HG03442 (cell line): Measurements from ENCODE around the gene ZCCHC8.
A peak's percentile ranks its signal among the peaks of the same experiment; 100 is the strongest.
"Not testable (repeated sequence)": the region's sequence is repeated elsewhere in the genome, so short reads cannot be mapped to it uniquely, and the experiment has no call there.

Source experiments
- ATAC-seq: cut with Tn5 transposase; IDR thresholded peaks from one replicate; pipeline ENCODE4 v1.9.1; 2021; ENCODE audit warnings: mild to moderate bottlenecking, moderate library complexity; ENCODE audit not compliant: unreplicated experiment

Gene ZCCHC8

DNA sequence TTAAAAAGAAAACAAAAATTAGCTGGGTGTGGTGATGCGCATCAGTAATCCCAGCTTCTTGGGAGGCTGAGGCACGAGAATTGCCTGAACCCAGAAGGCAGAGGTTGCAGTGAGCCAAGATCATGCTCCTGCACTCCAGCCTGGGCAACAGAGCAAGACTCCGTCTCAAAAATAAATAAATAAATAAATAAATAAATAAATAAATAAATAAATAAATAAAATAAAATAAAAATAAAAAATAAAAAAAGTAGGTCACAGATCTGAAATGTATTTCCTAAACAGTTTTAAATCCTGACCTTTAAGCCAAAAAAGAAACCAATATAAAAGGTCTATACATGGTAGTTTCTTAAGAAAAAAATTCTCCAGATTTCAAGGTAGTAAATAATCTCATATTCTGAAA is 12.3 kb upstream of the ZCCHC8 start:
- ATAC-seq: not testable (repeated sequence)

GRCh38 chr12:122508163-122508562 is 7.4 kb upstream of the ZCCHC8 start:
- no peak for ATAC-seq

DNA sequence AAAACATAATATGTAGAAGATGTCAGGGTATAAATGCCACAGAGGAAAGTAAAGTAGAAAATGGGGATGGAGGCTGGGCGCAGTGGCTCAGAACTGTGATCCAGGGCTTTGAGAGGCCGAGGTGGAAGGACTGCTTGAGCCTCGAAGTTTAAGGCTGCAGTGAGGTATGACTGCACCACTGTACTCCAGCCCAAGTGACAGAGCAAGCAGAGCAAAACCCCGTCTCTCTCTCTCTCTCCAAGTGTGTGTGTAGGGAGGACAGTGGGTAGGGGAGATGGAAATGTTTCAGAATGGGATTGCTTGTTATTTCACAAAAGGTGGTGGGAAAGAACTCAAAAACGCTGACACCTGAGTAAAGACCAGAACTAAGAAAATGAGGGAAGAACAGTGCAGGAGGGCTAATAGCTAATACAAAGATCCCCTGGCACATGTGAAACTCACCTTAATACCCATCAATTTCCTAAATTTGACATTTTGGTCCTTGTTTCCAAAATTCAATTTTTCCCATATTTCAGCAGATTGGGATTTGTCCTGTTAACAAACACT is 5.7 kb upstream of the ZCCHC8 start:
- no peak for ATAC-seq

GRCh38 chr12:122505419-122506051 is 4.8 kb upstream of the ZCCHC8 start:
- no peak for ATAC-seq

GRCh38 chr12:122503783-122504590 is 3.3 kb upstream of the ZCCHC8 start:
- ATAC-seq: no peak

DNA sequence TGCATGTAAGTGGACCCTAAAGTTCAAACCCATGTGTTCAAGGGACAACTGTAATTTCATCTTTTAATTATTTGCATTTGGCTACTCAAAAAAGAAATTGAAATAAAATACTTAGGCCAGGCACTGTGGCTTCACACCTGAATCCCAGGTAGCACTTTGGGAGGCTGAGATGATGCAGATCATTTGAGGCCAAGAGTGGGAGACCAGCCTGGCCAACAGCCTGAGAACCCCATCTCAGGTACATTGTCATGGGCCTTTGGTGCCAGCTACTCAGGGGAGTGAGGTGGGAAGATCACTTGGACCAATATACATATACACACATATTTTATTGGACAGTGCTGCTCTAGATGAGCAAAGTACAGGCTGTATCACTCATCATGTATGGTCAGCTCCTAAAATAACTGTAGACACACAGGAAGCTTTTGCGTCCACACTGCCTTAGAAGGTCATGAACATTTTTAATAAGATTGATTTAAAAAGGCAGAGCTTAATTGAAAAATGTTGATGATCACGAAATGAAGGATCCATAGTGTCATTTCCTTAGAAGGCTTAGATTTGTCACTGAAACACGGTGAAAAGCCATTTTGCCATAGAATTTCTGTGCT is 2.5 kb upstream of the ZCCHC8 start:
- no peak for ATAC-seq

DNA sequence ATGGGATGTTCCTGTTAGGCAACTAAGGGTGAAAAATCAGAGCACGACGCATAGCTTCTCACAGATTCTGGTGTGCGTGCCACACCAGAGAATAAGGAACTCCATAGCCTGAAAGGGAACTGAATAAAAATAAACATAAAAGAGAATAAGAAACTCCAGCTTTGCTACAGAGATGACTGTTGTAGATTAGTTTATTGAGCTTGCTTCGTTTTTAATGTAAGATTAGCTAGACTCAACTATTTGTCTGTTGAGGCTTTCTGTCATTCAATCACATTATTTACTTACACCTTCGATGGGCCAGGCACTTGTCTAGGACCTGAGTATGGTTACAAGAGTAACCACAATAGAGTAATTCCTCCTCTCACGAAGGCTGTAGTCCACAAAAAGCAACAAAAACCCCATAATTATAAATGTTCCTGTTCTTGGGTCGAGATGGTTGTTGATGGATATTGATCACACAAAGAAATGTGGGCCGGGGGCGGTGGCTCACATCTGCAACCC is 807 bp upstream of the ZCCHC8 start:
- ATAC-seq: no peak

DNA sequence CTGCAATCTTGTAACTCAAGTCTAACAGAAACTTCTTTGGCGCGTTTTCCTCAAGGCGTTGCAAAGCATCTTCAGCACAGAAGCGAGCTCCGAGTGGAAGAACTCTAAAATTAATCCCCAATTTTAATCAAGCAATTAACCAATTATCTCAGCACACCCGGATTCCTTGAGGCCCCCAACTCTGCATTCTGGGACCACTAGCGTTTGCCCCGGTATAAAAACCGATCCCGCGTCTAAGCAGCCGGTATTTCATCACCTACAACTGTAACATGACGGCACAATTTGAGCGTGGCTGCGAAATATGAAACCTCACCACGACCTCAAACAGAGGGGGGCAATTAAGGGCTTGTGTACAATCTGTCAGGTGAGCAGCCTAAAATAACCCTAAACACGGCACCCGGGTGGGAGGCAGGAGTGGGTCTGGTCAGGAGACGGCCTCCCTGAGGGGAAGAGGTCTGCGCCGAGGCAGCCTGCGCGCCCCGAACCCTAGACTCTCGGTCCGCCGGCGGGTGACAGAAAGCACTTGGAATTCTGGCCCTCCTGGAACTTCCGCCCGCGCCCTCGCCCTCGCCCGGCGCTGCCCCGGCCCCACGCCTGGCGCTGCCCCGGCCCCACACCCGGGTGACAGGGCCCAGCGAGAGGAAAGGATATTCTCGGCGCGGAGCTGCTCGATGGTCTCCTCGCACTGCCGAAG is 594 bp downstream of the ZCCHC8 start:
- ATAC-seq: peak; percentile 15

- ATAC-seq: no peak
These were observed 5.5 kb downstream of the ZCCHC8 start for GRCh38 chr12:122495258-122495657.

DNA sequence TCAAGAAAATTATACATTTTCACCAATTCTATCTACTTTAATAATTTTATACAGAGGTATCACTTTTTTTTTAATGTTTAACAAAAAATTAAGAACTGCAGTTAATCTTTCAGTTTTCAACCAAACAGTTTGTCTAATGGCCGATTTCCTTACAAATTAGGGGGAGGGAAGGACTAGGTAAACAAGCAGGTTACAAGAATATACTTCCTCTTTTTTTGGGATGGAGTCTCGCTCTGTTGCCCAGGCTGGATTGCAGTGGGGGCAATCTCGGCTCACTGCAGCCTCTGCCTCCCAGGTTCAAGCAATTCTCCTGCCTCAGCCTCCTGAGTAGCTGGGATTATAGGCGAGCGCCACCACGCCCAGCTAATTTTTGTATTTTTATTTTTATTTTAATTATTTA is 7.5 kb downstream of the ZCCHC8 start:
- ATAC-seq: not testable (repeated sequence)

DNA sequence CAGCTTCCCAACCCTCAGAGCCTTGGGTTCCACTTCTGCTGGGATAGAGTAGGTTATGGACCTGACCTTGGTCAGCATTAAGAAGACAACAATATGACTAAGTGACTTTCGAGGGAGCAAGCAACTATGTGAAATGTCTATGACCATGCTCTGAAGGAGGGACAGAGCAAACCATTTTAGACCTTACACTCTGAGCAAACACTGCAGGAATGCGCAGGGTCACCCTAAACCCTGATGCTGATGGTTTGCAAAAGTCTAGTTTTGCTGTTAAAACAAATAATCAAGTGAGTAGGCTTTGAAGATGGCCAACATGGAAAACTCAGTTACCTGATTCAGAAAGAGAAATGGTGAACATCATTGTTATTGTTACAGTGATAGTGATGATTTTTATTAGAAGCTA is 8.7 kb downstream of the ZCCHC8 start:
- no peak for ATAC-seq

GRCh38 chr12:122489038-122489437 is 11.7 kb downstream of the ZCCHC8 start:
- no peak for ATAC-seq

GRCh38 chr12:122487807-122488206 is 12.9 kb downstream of the ZCCHC8 start:
- ATAC-seq: not testable (repeated sequence)

DNA sequence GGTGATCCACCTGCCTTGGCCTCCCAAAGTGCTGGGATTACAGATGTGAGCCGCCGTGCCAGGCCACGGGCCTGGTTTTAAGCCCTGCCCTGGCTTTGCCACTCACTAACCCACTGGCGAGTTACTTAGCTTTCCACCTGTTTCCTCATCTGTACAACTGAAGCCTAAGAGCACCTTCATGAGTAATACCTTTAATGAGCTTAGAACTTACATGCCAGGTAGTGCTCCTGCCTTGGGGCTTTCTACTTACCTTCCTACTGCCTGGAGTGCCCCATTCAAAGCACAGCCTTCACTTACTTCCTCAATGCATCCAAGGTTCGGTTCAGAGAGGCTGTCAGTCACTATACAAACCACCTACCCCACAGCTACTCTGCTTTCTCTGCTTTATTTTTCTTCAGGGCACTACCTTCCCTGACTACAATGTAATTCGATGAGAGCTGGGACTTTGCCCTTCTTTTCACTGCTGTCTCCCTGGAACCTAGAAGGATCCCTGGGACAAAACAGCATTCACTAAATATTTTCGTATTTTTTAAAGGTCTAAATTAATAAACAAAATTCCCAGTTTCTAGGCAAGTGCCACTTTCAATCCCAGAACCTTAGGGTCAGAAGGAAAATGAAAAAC is 13.8 kb downstream of the ZCCHC8 start:
- no peak for ATAC-seq

DNA sequence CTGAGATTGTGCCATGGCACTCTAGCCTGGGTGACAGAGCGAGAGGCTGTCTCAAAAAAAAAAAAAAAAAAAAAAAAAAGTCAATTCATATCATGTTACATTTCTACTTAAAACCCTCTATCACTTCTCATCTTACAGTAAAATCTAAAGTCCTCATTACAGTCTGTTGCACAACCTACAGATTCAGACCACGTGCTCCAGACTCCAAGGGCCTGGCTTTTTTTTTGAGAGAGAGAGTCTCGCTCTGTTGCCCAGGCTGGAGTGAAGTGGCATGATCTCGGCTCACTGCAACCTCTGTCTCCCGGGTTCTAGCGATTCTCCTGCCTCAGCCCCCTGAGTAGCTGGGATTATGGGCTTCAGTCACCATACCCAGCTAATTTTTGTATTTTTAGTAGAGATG is 14.4 kb downstream of the ZCCHC8 start:
- not testable (repeated sequence) for ATAC-seq

DNA sequence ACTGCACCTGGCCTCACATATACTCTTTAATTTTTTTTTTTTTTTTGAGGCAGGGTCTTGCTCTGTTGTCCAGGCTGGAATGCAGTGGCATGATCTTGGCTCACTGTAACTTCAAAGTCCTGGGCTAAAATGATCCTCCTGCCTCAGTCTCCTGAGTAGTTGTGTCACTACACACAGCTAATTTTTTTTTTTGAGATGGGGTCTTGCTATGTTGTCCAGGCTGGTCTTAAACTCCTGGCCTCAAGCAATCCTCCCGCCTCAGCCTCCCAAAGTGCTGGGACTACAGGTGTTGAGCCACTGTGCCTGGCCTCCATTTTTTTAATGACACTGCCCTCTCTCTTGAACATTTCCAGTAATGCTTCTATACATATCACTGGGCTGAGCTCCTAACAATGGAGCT is 16.3 kb downstream of the ZCCHC8 start:
- ATAC-seq: not testable (repeated sequence)

DNA sequence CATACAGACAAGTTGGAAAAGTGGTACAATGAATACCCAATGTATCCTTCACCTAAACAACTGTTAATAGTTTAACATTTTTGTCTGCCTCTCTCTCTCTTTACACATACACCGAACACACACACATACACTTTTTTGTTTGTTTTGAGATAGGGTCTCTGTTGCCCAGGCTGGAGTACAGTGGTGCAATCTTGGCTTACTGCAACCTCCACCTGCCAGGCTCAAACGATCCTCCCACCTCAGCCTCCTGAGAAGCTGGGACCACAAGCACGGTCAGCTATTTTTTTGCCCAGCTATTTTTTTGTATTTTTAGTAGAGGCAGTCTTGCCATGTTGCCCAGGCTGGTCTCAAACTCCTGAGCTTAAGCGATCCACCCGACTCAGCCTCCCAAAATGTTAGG is 16.8 kb downstream of the ZCCHC8 start:
- no peak for ATAC-seq

- no peak for ATAC-seq
These were observed 18.9 kb downstream of the ZCCHC8 start for GRCh38 chr12:122481861-122482260.

DNA sequence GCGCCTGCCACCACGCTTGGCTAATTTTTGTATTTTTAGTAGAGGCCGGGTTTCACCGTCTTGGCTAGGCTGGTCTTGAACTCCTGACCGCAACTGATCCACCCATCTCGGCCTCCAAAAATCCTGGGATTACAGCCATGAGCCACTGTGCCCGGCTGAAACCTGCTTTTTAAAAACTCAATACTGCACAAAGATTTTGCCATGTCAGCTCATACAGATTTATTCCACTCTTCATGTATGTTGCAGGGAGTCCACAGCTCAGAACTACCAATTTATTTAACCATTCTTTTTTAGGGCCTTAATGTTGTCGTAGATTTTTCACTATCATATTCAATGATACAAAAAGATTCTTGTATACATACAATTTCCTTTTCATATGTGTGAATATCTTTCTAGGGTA is 20.0 kb downstream of the ZCCHC8 start:
- ATAC-seq: no peak

GRCh38 chr12:122474324-122474716 is 26.4 kb downstream of the ZCCHC8 start:
- ATAC-seq: peak; percentile 10
